ENCODE results near the gene NPAT. TPM values are rescaled to one million over a fixed set of nuclear protein-coding genes. Genes with fewer than 3 reads are reported as not detected.

Gene NPAT
- total and polyA plus RNA-seq, 10 of the 15 experiments (the other 5 are each of a cell fraction or from before 2014, with no cell fraction given) = 7.5 to 32.8 (median 20.1) TPM

- 0 out of 2 replicates have a peak, but pooled peaks have one; percentile 51 for TF ChIP-seq TBL1XR1 (IDR thresholded peaks at IDR 0.05; ENCODE audit: low read depth, low read length)
- peak; percentile 64; the same call in 1 of the 2 replicates for TF ChIP-seq MXI1 (IDR thresholded peaks at IDR 0.05; ENCODE audit: low read depth, low read length)
- TF ChIP-seq SMC3 (IDR thresholded peaks at IDR 0.05; ENCODE audit: borderline replicate concordance, low read length) = no peak; the same call in 1 of the 2 replicates
- no peak for TF ChIP-seq FOS (IDR thresholded peaks at IDR 0.05; ENCODE audit: borderline replicate concordance, extremely low read depth, insufficient read length)
- TF ChIP-seq EGR1 (IDR thresholded peaks at IDR 0.05; ENCODE audit: borderline replicate concordance in 1 of 2, low read depth in 2 of 2, low read length in 2 of 2) = peak in 1 of 2 experiments; percentile 19; a peak in 1 of 3 replicates
- TF ChIP-seq JUND (IDR thresholded peaks at IDR 0.05; ENCODE audit: low read depth, low read length) = peak; percentile 82
- peak; percentile 45; the same call in 1 of the 2 replicates for TF ChIP-seq CBFB (IDR thresholded peaks at IDR 0.05; ENCODE audit: low read depth)
- no peak for TF ChIP-seq ZZZ3 (IDR thresholded peaks at IDR 0.05; ENCODE audit: control insufficient read depth, insufficient read length, low read depth)
- TF ChIP-seq ZNF384 (IDR thresholded peaks at IDR 0.05; ENCODE audit: borderline replicate concordance, low read depth, low read length) = no peak
- peak; percentile 70; the same call in 1 of the 2 replicates for TF ChIP-seq EED (IDR thresholded peaks at IDR 0.05; ENCODE audit: low read depth)
- peak; percentile 20 to 77; a peak in 3 of 4 replicates for TF ChIP-seq EP300 (IDR thresholded peaks at IDR 0.05; ENCODE audit: borderline replicate concordance in 1 of 2, control insufficient read depth in 1 of 2, low read depth in 2 of 2, low read length in 2 of 2)
- peak; percentile 98 for TF ChIP-seq IRF4 (IDR thresholded peaks at IDR 0.05; ENCODE audit: low read depth, low read length)
- TF ChIP-seq ZBED1 (IDR thresholded peaks at IDR 0.05; ENCODE audit: borderline replicate concordance) = peak; percentile 76; the same call in 1 of the 2 replicates
- TF ChIP-seq PML (IDR thresholded peaks at IDR 0.05; ENCODE audit: low read length) = peak; percentile 71
- peak; percentile 52 to 53; a peak in 3 of 4 replicates for TF ChIP-seq IKZF2 (IDR thresholded peaks at IDR 0.05)
- TF ChIP-seq BCL11A (IDR thresholded peaks at IDR 0.05; ENCODE audit: low read depth, low read length) = peak; percentile 53; the same call in 1 of the 2 replicates
- TF ChIP-seq MTA3 (IDR thresholded peaks at IDR 0.05; ENCODE audit: borderline replicate concordance, low read length) = peak; percentile 60; the same call in 1 of the 2 replicates
- peak; percentile 97 for TF ChIP-seq JUNB (IDR thresholded peaks at IDR 0.05)
- peak; percentile 60 for TF ChIP-seq GABPA (IDR thresholded peaks at IDR 0.05; ENCODE audit: low read depth)
- peak; percentile 84; the same call in 1 of the 2 replicates for TF ChIP-seq NFIC (IDR thresholded peaks at IDR 0.05; ENCODE audit: low read depth, low read length)
- peak; percentile 85 for TF ChIP-seq RUNX3 (IDR thresholded peaks at IDR 0.05; ENCODE audit: low read length)
- TF ChIP-seq TCF3 (IDR thresholded peaks at IDR 0.05; ENCODE audit: borderline replicate concordance, insufficient read depth, low read depth, low read length) = 0 out of 2 replicates have a peak, but pooled peaks have one; percentile 7
- TF ChIP-seq CREM (IDR thresholded peaks at IDR 0.05; ENCODE audit: low read depth) = peak; percentile 47; the same call in 1 of the 2 replicates
- no peak for TF ChIP-seq PAX5 (IDR thresholded peaks at IDR 0.05; ENCODE audit: borderline replicate concordance, low read depth, low read length)
- 0 out of 2 replicates have a peak, but pooled peaks have one; percentile 1 for TF ChIP-seq SPI1 (IDR thresholded peaks at IDR 0.05; ENCODE audit: borderline replicate concordance, insufficient read depth, low read depth, low read length)
- TF ChIP-seq GATAD2B (conservative IDR thresholded peaks at IDR 0.05; ENCODE audit: low read depth) = no peak
- TF ChIP-seq NKRF (conservative IDR thresholded peaks at IDR 0.05) = 0 out of 2 replicates have a peak, but pooled peaks have one; percentile 1
- 0 out of 2 replicates have a peak, but pooled peaks have one; percentile 17 for TF ChIP-seq E2F4 (IDR thresholded peaks at IDR 0.05; ENCODE audit: low read depth, low read length)
- 0 out of 2 replicates have a peak, but pooled peaks have one; percentile 47 for TF ChIP-seq CBX5 (IDR thresholded peaks at IDR 0.05; ENCODE audit: low read depth)
Observed at GRCh38 chr11:108223348-108224149, 1.1 kb upstream of the NPAT start (continued).
